ENCODE measurements around the gene FOXP4. TPM values are rescaled to one million over a fixed set of nuclear protein-coding genes. Genes with fewer than 3 reads are reported as not detected.

Gene FOXP4
- total RNA-seq, 1 donor from 2014 or later = 29.9 TPM

DNA sequence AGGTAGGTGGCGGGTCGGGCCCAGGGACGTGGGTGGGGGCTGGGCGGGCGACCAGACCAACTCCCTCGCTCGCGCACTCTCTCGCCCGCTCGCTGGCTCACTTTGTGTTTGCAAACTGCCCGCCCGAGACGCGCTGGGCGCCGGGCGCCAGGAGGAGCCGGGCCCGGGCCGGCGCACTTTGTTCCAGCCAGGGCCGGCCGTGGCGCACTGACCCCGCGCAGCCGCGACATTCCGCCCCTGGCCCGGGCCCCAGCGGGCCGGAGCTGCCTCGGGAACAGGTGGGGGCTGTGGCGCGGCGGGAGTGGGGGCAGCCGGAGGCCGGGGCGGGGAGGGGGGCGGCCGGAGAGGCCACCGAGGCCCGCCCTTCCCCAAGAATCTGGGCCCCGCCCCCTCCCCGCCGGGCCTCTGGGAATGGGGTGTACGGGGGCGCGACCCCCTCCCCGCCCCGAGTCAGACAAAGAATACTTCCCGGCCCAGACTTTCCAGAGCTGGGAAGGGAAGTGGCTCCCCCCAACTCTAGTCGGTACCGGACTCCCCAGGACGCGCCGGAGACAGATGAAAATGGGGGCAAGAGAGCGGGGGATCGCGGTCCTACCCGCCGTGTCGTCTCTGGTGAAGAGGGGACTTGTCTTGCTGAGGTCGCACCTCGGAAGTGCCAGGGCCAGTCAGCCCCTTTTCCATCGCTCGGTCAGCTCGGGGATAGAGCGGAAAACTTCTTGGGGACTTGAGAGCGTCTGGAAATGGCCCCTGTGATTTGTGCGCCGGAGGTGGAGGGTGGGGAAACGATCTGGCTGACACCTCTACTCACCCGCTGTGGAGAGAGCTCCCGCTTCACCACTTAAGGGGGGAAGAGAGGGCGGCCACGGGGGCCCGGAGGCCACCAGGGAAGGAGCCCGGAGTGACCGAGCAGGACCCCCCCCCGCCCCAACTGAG lies 951 bp downstream of the FOXP4 start:
- intact Hi-C loops (cut with DNase I) = no loop called here

DNA sequence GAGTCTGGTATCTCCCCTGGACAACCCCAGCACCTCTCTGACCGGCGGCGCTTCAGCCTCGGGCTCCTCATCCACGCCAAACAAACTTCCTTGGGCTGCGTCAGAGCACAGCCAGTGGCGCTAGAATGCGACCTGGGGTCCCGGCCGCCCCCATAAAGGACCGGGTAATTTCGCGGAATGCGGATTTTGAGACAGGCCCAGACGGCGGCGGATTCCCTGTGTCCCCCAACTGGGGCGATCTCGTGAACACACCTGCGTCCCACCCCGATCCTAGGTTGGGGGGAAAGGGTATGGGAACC lies 1.6 kb downstream of the FOXP4 start:
- H3K27ac ChIP-seq = no peak overlapping the region
- intact Hi-C loops (cut with DNase I) = no loop called here
- no peaks in the 10 kb centered on the region for H3K9me3 ChIP-seq
- DNase-seq (no peak), ATAC-seq (no peak)
- TF ChIP-seq, protein P1, sequence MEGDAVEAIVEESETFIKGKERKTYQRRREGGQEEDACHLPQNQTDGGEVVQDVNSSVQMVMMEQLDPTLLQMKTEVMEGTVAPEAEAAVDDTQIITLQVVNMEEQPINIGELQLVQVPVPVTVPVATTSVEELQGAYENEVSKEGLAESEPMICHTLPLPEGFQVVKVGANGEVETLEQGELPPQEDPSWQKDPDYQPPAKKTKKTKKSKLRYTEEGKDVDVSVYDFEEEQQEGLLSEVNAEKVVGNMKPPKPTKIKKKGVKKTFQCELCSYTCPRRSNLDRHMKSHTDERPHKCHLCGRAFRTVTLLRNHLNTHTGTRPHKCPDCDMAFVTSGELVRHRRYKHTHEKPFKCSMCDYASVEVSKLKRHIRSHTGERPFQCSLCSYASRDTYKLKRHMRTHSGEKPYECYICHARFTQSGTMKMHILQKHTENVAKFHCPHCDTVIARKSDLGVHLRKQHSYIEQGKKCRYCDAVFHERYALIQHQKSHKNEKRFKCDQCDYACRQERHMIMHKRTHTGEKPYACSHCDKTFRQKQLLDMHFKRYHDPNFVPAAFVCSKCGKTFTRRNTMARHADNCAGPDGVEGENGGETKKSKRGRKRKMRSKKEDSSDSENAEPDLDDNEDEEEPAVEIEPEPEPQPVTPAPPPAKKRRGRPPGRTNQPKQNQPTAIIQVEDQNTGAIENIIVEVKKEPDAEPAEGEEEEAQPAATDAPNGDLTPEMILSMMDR (IDR thresholded peaks at IDR 0.05) = no peak
- peak overlapping the region; percentile 78 for H3K4me3 ChIP-seq
- no peaks in the 10 kb centered on the region for H3K27me3 ChIP-seq
- H3K4me1 ChIP-seq = peaks cover 30% of the 10 kb centered on the region
- H3K36me3 ChIP-seq = no peaks in the 10 kb centered on the region

More for the DNA sequence above, 951 bp downstream of the FOXP4 start:
- TF ChIP-seq, protein P1 (IDR thresholded peaks at IDR 0.05) = no peak
- Histone ChIP-seq H3K4me1 (peaks cover 30% of the 10 kb centered on the region), H3K27me3 (no peaks in the 10 kb centered on the region), H3K36me3 (no peaks in the 10 kb centered on the region), H3K9me3 (no peaks in the 10 kb centered on the region), H3K4me3 (peak overlapping the region; percentile 78), H3K27ac (peak overlapping the region; percentile 63)
- ATAC-seq (peak; percentile 16), DNase-seq (peak; percentile 80)

DNA sequence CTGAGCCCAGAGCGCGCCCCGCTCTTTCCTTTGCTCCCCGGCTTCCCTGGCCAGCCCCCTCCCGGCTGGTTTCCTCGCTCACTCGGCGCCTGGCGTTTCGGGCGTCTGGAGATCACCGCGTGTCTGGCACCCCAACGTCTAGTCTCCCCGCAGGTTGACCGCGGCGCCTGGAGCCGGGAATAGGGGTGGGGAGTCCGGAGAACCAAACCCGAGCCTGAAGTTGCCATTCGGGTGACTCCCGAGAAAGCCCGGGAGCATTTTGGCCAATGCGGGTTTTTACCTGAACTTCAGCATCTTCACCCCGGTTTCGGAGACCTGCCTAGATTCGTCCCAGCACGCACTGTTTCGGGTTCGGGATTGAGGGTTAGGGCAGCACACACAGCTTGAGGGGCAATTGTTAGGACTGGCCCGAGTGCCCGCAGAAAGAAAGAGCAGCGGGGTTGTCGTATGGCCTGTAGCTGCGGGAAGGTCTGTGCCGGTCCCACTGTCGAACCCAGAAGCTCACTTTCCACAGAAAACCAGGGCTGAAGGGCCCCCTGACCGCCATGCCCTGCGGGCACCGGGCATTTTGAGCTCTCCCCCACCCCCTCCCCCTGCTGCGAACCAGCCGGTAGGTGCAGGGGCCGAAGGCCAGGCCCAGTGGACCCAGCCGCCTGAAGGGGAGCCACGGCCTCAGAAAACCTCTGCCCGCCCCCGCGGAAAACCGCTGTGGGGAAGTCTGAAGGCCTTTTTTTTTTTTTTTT lies 2.1 kb downstream of the FOXP4 start:
- ATAC-seq = peak; percentile 5
- peaks cover 30% of the 10 kb centered on the region for H3K4me1 ChIP-seq
- TF ChIP-seq, protein P1 (IDR thresholded peaks at IDR 0.05) = no peak
- intact Hi-C loops (cut with DNase I) = no loop called here
- no peaks in the 10 kb centered on the region for H3K36me3 ChIP-seq
- no peaks in the 10 kb centered on the region for H3K27me3 ChIP-seq
- H3K4me3 ChIP-seq = peak overlapping the region; percentile 78
- H3K27ac ChIP-seq = no peak overlapping the region
- no peaks in the 10 kb centered on the region for H3K9me3 ChIP-seq
- DNase-seq = peak; percentile 82

DNA sequence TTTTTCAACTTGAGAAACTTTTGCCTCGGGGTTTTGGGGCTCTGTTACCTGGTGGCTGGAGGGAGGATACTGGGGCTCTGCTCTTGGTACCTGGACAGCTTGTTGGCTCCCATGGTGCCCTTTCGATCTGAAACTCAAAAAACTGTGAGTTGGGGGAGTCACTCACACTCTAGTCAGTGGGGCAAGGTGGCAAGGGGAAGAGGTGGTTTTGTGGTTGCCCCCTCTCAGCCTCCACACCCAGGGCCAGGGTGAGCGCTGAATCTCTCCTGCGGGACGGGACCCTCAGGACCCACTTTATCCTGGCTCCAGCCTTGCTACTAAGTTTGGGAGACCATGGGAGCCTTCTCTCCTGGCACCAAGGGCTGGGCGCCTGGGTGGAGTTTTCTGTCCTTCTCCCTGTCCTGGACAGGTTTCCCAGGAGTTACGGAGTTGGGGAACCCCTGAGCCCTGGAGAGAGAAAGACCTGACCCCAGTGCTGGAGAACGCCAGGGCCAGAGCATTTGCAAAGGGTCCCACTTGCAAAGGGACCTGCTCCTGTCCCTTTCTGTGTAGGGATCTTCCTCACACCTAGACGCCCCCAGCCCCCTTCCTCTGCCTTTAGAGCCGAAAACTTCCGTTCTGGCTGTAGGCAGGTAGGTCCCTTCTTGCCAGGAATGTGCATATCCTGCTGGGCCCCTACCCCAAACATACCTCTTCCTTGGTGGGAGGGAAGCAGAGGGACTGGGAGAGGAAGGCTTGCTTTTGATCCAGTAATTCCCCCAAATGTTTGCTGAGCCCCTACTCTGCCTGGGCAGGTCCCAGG lies 2.9 kb downstream of the FOXP4 start:
- Histone ChIP-seq H3K36me3 (no peaks in the 10 kb centered on the region), H3K4me1 (peaks cover 30% of the 10 kb centered on the region), H3K4me3 (peak overlapping the region; percentile 78), H3K27me3 (no peaks in the 10 kb centered on the region), H3K27ac (no peak overlapping the region), H3K9me3 (no peaks in the 10 kb centered on the region)
- DNase-seq = no peak
- intact Hi-C loops (cut with DNase I) = no loop called here
- no peak for ATAC-seq
- TF ChIP-seq, protein P1 (IDR thresholded peaks at IDR 0.05) = no peak

DNA sequence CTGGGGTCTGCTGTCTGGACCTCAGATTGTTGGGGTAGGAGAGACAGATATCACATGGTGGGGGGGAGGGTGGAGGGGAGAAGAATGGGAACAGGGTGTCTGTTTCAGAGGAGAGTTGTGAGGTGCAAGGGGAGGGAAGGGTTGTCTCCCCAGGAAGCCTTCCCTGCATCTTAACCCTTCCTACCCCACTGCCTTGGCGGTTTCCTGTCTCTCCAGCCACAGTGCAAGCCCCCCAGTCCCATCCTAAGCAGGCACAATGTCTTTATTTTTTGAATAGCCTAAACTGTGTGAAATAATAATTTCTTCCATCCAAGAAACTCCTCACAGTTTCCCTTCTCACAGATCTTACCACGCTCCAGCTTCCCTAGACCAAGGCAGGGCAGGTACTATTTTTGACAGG lies 3.5 kb downstream of the FOXP4 start:
- Histone ChIP-seq H3K36me3 (no peaks in the 10 kb centered on the region), H3K4me1 (peaks cover 30% of the 10 kb centered on the region), H3K27me3 (no peaks in the 10 kb centered on the region), H3K9me3 (no peaks in the 10 kb centered on the region), H3K27ac (no peak overlapping the region), H3K4me3 (no peak overlapping the region)
- DNase-seq = no peak
- intact Hi-C loops (cut with DNase I) = no loop called here
- ATAC-seq = no peak
- TF ChIP-seq, protein P1 (IDR thresholded peaks at IDR 0.05) = no peak
